Endothelial cell of umbilical vein (primary cell): Measurements from ENCODE around the gene RASA1. TPM values are rescaled to one million over a fixed set of nuclear protein-coding genes. Genes with fewer than 3 reads are reported as not detected.

Experiments used
- BruUV-seq: library from RNA; stranded (reverse); fragments of 400-500 nt; replicated peaks from 2 replicates; lab custom pipeline; 2021; lab: Mats Ljungman, UMichigan
- CTCF ChIA-PET: fragments of 300-600, 350-600 bp; sonication (Branson Sonifier 250); formaldehyde crosslinking; loops from one replicate; lab custom pipeline; 2021; ENCODE audit warnings: antibody characterized with exemption, inconsistent platforms; lab: Charles Lee
- POLR2A ChIA-PET: fragments of 300-600, 350-600 bp; sonication (Branson Sonifier 250); formaldehyde crosslinking; loops from one replicate; lab custom pipeline; 2021; ENCODE audit warnings: antibody characterized with exemption, inconsistent platforms; lab: Charles Lee
- DNase-seq: peaks from one replicate; pipeline ENCODE4 v3.0.0-alpha.2; 2011; ENCODE audit warnings: low read depth, low spot score
- FAIRE-seq: peaks from 2 replicates; lab custom pipeline; 2011; peaks lifted over from hg19 to GRCh38; lab: Jason Lieb, UNC
- H2AFZ ChIP-seq: 2 replicates; pipeline ENCODE4 v1.6.0; 2012; ENCODE audit warnings: low read depth, low read length, control low read depth, inconsistent platforms
- H3K27ac ChIP-seq: 2 replicates; pipeline ENCODE4 v1.5.1; 2011; ENCODE audit warnings: low read depth, mild to moderate bottlenecking, control low read depth, low read length, moderate library complexity; ENCODE audit not compliant: insufficient read depth
- H3K27me3 ChIP-seq, 2 experiments: 2 replicates each; pipeline versions ENCODE4 v1.6.0 to v1.6.1; 2011; ENCODE audit warnings: low read length in 2 of 2, mixed read lengths in 1 of 2; ENCODE audit not compliant: control insufficient read depth in 2 of 2, insufficient read depth in 2 of 2
- H3K36me3 ChIP-seq, 2 experiments: 2 replicates in 1 of 2; 3 replicates in 1 of 2; pipeline ENCODE4 v1.5.1; 2011; ENCODE audit warnings: low read length in 2 of 2, mild to moderate bottlenecking in 1 of 2, moderate library complexity in 1 of 2; ENCODE audit not compliant: control insufficient read depth in 2 of 2, insufficient read depth in 2 of 2; ENCODE audit errors: extremely low read depth in 1 of 2
- H3K4me1 ChIP-seq: 3 replicates; pipeline ENCODE4 v1.5.1; 2011; ENCODE audit warnings: mild to moderate bottlenecking, low read length; ENCODE audit not compliant: control insufficient read depth, insufficient read depth; ENCODE audit errors: extremely low read depth
- H3K4me2 ChIP-seq: 2 replicates; pipeline ENCODE4 v1.6.1; 2011; ENCODE audit warnings: low read length, control low read depth, mixed read lengths; ENCODE audit not compliant: insufficient read depth
- H3K4me3 ChIP-seq, 3 experiments: fragments of 200-600 bp in 1 of 3; sonication (generic), shearing (Covaris generic) in 1 of 3; replicated peaks in 1 of 3; 2 replicates each; pipeline ENCODE4 v1.5.1; 2011 to 2016; ENCODE audit warnings: control low read depth in 3 of 3, low read length in 3 of 3, mild to moderate bottlenecking in 2 of 3, inconsistent platforms in 1 of 3, low read depth in 1 of 3, moderate library complexity in 1 of 3; ENCODE audit not compliant: insufficient read depth in 1 of 3
- H3K79me2 ChIP-seq: 2 replicates; pipeline ENCODE4 v1.6.0; 2012; ENCODE audit warnings: low read length, inconsistent platforms; ENCODE audit not compliant: control insufficient read depth, insufficient read depth
- H3K9ac ChIP-seq: replicated peaks from 2 replicates; pipeline ENCODE3; 2011; ENCODE audit warnings: low read length, control low read depth; ENCODE audit not compliant: insufficient read depth; ENCODE audit errors: extremely low read depth
- H3K9me1 ChIP-seq: replicated peaks from 3 replicates; pipeline ENCODE4 v1.6.0; 2011; ENCODE audit warnings: mild to moderate bottlenecking, low read length; ENCODE audit not compliant: control insufficient read depth, insufficient read depth; ENCODE audit errors: extremely low read depth
- H3K9me3 ChIP-seq: replicated peaks from 2 replicates; pipeline ENCODE4 v1.5.1; 2012; ENCODE audit warnings: low read length, inconsistent platforms; ENCODE audit not compliant: control insufficient read depth, insufficient read depth
- H4K20me1 ChIP-seq: replicated peaks from 2 replicates; pipeline ENCODE3; 2011; ENCODE audit warnings: mild to moderate bottlenecking, low read length; ENCODE audit not compliant: control insufficient read depth, insufficient read depth; ENCODE audit errors: extremely low read depth
- EZH2 ChIP-seq: IDR thresholded peaks from 2 replicates; pipeline ENCODE4 v1.6.1; 2012; ENCODE audit warnings: borderline replicate concordance, low read depth, mild to moderate bottlenecking, moderate library complexity, low read length, inconsistent platforms; ENCODE audit not compliant: severe bottlenecking
- FOS ChIP-seq: IDR thresholded peaks from 2 replicates; pipeline ENCODE4 v1.6.1; 2011; ENCODE audit warnings: mild to moderate bottlenecking, low read length, moderate library complexity, borderline replicate concordance; ENCODE audit not compliant: insufficient read depth
- GATA2 ChIP-seq: IDR thresholded peaks from 2 replicates; pipeline ENCODE4 v1.7.0; 2011; ENCODE audit warnings: low read depth, mild to moderate bottlenecking, moderate library complexity, mixed read lengths, low read length; ENCODE audit not compliant: insufficient read length, insufficient read depth
- JUN ChIP-seq: IDR thresholded peaks from 2 replicates; pipeline ENCODE4 v1.6.1; 2011; ENCODE audit warnings: borderline replicate concordance, low read depth; ENCODE audit not compliant: insufficient read length, insufficient read depth
- MYC ChIP-seq: IDR thresholded peaks from one replicate; pipeline ENCODE4 v1.6.1; 2011; ENCODE audit warnings: mild to moderate bottlenecking, low read depth, low read length
- POLR2A ChIP-seq: IDR thresholded peaks from 2 replicates; pipeline ENCODE4 v1.6.1; 2012; ENCODE audit warnings: low read depth, mild to moderate bottlenecking, control low read depth, low read length
- POLR2AphosphoS5 ChIP-seq: IDR thresholded peaks from 2 replicates; pipeline ENCODE4 v1.6.1; 2012; ENCODE audit warnings: low read depth, mild to moderate bottlenecking, control low read depth, low read length, moderate library complexity; ENCODE audit not compliant: insufficient read depth
- dilution Hi-C: fragments of 300-500 bp; cut with MboI; formaldehyde crosslinking; loops from one replicate; pipeline ENCODE4 v1.15.0; 2019; ENCODE audit warnings: low sequenced_read_pairs; ENCODE audit not compliant: extremely low pct_ligation_motif_present
- intact Hi-C: fragments of 100-400 bp; cut with micrococcal nuclease; formaldehyde crosslinking; loops from one replicate; pipeline ENCODE4 v1.10.0; 2022
- polyA plus RNA-seq, 4 experiments: library from polyadenylated mRNA; depleted of rRNA in 3 of 4; stranded (reverse) in 3 of 4; unstranded in 1 of 4; fragments of >200 nt; gene quantifications; 2 replicates each; pipeline versions ENCODE4 v1.2.1 to v1.2.3, GENCODE V29; 2011 to 2012; ENCODE audit warnings: missing spikeins in 1 of 4
- total RNA-seq: library from RNA; stranded (reverse); gene quantifications from 2 replicates; pipeline ENCODE4 v1.2.3, GENCODE V29; 2021
- TF ChIP-seq, protein P1 (sequence below), 2 donors: IDR thresholded peaks; 1 replicate in 1 of 2; 2 replicates in 1 of 2; pipeline ENCODE4 v1.5.1; 2011; ENCODE audit warnings: low read length in 2 of 2, mild to moderate bottlenecking in 2 of 2, moderate library complexity in 2 of 2, control low read depth in 1 of 2, inconsistent platforms in 1 of 2, low read depth in 1 of 2; ENCODE audit not compliant: insufficient read depth in 1 of 2; ENCODE audit errors: extremely low read depth in 1 of 2
- TF ChIP-seq, protein P2 (sequence below): IDR thresholded peaks from 2 replicates; pipeline ENCODE4 v1.6.1; 2011; ENCODE audit not compliant: insufficient read depth, insufficient read length

The RASA1 gene
- total and polyA plus RNA-seq, 2 donors (not counting 3 experiments of a cell fraction or from before 2014, with no cell fraction given), result 23.1 to 42.0 TPM

DNA sequence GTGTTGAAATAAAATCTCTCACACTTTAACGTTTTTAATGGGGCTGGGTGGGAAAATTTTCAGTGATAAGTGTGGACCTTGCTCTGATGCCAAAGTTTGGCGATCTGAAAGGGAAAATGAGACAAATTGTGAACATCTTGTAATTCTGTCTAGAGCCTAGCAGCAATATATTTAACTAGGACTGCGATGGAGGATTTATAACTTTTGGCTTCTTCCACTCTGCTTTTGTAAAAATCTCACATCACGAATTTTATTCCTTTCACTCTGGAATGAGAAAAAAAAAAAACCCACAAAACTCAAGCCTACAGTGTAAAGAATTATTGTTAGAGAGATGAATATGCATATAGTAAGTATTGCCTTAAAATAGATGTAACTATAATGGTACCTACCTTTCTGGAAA, 125.1 kb downstream of the RASA1 start:
- Histone ChIP-seq H3K4me1 (peaks cover 25% of the 10 kb centered on the region), H3K36me3 (peaks cover 12 to 41% of the 10 kb centered on the region in 2 experiments), H4K20me1 (no peaks in the 10 kb centered on the region), H2AFZ (no peak overlapping the region), H3K9me3 (no peaks in the 10 kb centered on the region), H3K4me3 (no peak overlapping the region), H3K4me2 (no peak overlapping the region), H3K27ac (peak overlapping the region; percentile 91), H3K27me3 (no peaks in the 10 kb centered on the region), H3K79me2 (peaks cover 16% of the 10 kb centered on the region), H3K9me1 (no peaks in the 10 kb centered on the region), H3K9ac (peak overlapping the region; percentile 28)
- dilution Hi-C loops, result no loop called here
- ChIA-PET POLR2A (no interaction called here), CTCF (interaction anchor here (1.8 to 2.7 kb wide), 2 partner anchors 8 to 322 kb away, joined by 7 to 17 read pairs; no protein-coding TSS in a partner anchor)
- intact Hi-C loops, result loop anchor here (1.0 to 5.0 kb wide), 3 partner anchors 124 to 272 kb away; no protein-coding TSS in a partner anchor
- FAIRE-seq (no peak), DNase-seq (no peak)
- BruUV-seq, result TSS peak; percentile 12
- TF ChIP-seq EZH2 (no peak), GATA2 (no peak), FOS (no peak), POLR2AphosphoS5 (no peak), JUN (no peak), POLR2A (no peak), MYC (no peak)
- TF ChIP-seq, protein P1, sequence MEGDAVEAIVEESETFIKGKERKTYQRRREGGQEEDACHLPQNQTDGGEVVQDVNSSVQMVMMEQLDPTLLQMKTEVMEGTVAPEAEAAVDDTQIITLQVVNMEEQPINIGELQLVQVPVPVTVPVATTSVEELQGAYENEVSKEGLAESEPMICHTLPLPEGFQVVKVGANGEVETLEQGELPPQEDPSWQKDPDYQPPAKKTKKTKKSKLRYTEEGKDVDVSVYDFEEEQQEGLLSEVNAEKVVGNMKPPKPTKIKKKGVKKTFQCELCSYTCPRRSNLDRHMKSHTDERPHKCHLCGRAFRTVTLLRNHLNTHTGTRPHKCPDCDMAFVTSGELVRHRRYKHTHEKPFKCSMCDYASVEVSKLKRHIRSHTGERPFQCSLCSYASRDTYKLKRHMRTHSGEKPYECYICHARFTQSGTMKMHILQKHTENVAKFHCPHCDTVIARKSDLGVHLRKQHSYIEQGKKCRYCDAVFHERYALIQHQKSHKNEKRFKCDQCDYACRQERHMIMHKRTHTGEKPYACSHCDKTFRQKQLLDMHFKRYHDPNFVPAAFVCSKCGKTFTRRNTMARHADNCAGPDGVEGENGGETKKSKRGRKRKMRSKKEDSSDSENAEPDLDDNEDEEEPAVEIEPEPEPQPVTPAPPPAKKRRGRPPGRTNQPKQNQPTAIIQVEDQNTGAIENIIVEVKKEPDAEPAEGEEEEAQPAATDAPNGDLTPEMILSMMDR (IDR thresholded peaks at IDR 0.05; ENCODE audit: extremely low read depth in 1 of 2, insufficient read depth in 1 of 2, low read depth in 1 of 2, low read length in 2 of 2), result no peak
- TF ChIP-seq, protein P2, sequence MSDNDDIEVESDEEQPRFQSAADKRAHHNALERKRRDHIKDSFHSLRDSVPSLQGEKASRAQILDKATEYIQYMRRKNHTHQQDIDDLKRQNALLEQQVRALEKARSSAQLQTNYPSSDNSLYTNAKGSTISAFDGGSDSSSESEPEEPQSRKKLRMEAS, result no peak
